Tibial artery (tissue), 4 donors: ENCODE results near the gene LCN6.

Experiments
- DNase-seq, 2 donors: peaks; one replicate each; pipeline ENCODE4 v3.0.0-alpha.2; 2019
- H3K27ac ChIP-seq, 2 donors: fragments of 200-600 bp; sonication (generic) in 1 of 2; 1 replicate in 1 of 2; 2 replicates in 1 of 2; pipeline ENCODE4 v1.5.1; 2018 to 2019; ENCODE audit warnings: mild to moderate bottlenecking in 1 of 2
- H3K27me3 ChIP-seq, 2 donors: fragments of 200-600 bp; sonication (generic) in 1 of 2; one replicate each; pipeline versions ENCODE4 v1.5.1 to v1.6.0; 2016 to 2019
- H3K36me3 ChIP-seq, 3 donors: fragments of 200-600 bp; sonication (generic) in 2 of 3; one replicate each; pipeline ENCODE4 v1.5.1; 2016 to 2019; ENCODE audit warnings: mild to moderate bottlenecking in 2 of 3
- H3K4me1 ChIP-seq, 4 donors: fragments of 200-600 bp; sonication (generic) in 2 of 4; 1 replicate in 3 of 4; 2 replicates in 1 of 4; pipeline ENCODE4 v1.5.1; 2016 to 2019
- H3K4me3 ChIP-seq, 2 donors: fragments of 200-600 bp; sonication (generic) in 1 of 2; 1 replicate in 1 of 2; 2 replicates in 1 of 2; pipeline ENCODE4 v1.5.1; 2018 to 2019; ENCODE audit warnings: mild to moderate bottlenecking in 2 of 2
- H3K9me3 ChIP-seq, 3 donors: fragments of 200-600 bp; sonication (generic) in 1 of 3; one replicate each; pipeline ENCODE4 v1.5.1; 2016 to 2019
- CTCF ChIP-seq, 2 experiments: fragments of 200-600 bp in 1 of 2; fragments of 450-650 bp in 1 of 2; IDR thresholded peaks; one replicate each; pipeline ENCODE4 v1.5.1; 2017 to 2019; ENCODE audit warnings: antibody characterized with exemption in 2 of 2, mild to moderate bottlenecking in 1 of 2, moderate library complexity in 1 of 2
- intact Hi-C: fragments of 100-400 bp; cut with DNase I; formaldehyde crosslinking; loops from one replicate; pipeline ENCODE4 v1.15.0; 2023; ENCODE audit warnings: low total_unique reads

The LCN6 gene

GRCh38 chr9:136726631-136727191, 21.6 kb downstream of the LCN6 start:
- Histone ChIP-seq H3K27ac (no peak overlapping the region), H3K4me1 (peaks cover 0 to 39% (median 27%) of the 10 kb centered on the region in 4 donors), H3K4me3 (peak overlapping the region; percentile 78 to 79), H3K27me3 (no peaks in the 10 kb centered on the region), H3K36me3 (peaks cover 35 to 52% (median 51%) of the 10 kb centered on the region in 3 donors), H3K9me3 (no peaks in the 10 kb centered on the region)
- intact Hi-C loops, result no loop called here
- TF ChIP-seq CTCF (IDR thresholded peaks at IDR 0.05), result no peak
- DNase-seq, result no peak

GRCh38 chr9:136726118-136726517, 22.2 kb downstream of the LCN6 start:
- DNase-seq, result no peak
- Histone ChIP-seq H3K27me3 (no peaks in the 10 kb centered on the region), H3K9me3 (no peaks in the 10 kb centered on the region), H3K36me3 (peaks cover 35 to 56% (median 53%) of the 10 kb centered on the region in 3 donors), H3K4me3 (peak overlapping the region in 1 of 2 donors; percentile 79), H3K4me1 (peaks cover 0 to 40% (median 27%) of the 10 kb centered on the region in 4 donors), H3K27ac (no peak overlapping the region)
- intact Hi-C loops, result no loop called here
- TF ChIP-seq CTCF (IDR thresholded peaks at IDR 0.05), result no peak

GRCh38 chr9:136725612-136726011, 22.7 kb downstream of the LCN6 start:
- peaks cover 35 to 62% (median 53%) of the 10 kb centered on the region in 3 donors for H3K36me3 ChIP-seq
- peaks cover 0 to 45% (median 29%) of the 10 kb centered on the region in 4 donors for H3K4me1 ChIP-seq
- DNase-seq, result no peak
- TF ChIP-seq CTCF (IDR thresholded peaks at IDR 0.05), result no peak
- intact Hi-C loops, result no loop called here
- no peaks in the 10 kb centered on the region for H3K27me3 ChIP-seq
- no peak overlapping the region for H3K4me3 ChIP-seq
- no peak overlapping the region for H3K27ac ChIP-seq
- no peaks in the 10 kb centered on the region for H3K9me3 ChIP-seq

- Histone ChIP-seq H3K36me3 (peaks cover 35 to 62% (median 53%) of the 10 kb centered on the region in 3 donors), H3K4me1 (peaks cover 0 to 53% (median 37%) of the 10 kb centered on the region in 4 donors), H3K4me3 (no peak overlapping the region), H3K9me3 (no peaks in the 10 kb centered on the region), H3K27ac (no peak overlapping the region), H3K27me3 (no peaks in the 10 kb centered on the region)
- no peak for TF ChIP-seq CTCF (IDR thresholded peaks at IDR 0.05)
- intact Hi-C loops, result no loop called here
- DNase-seq, result no peak
These were observed 23.6 kb downstream of the LCN6 start for GRCh38 chr9:136724772-136725171.

- H3K4me1 ChIP-seq, result peaks cover 0 to 48% (median 37%) of the 10 kb centered on the region in 4 donors
- no peaks in the 10 kb centered on the region for H3K9me3 ChIP-seq
- peaks cover 35 to 62% (median 53%) of the 10 kb centered on the region in 3 donors for H3K36me3 ChIP-seq
- DNase-seq, result no peak
- TF ChIP-seq CTCF (IDR thresholded peaks at IDR 0.05), result no peak
- intact Hi-C loops, result no loop called here
- H3K4me3 ChIP-seq, result no peak overlapping the region
- H3K27me3 ChIP-seq, result peaks cover 0 to 6% of the 10 kb centered on the region in 2 donors
- no peak overlapping the region for H3K27ac ChIP-seq
These were observed 24.3 kb downstream of the LCN6 start for GRCh38 chr9:136723989-136724388.
